Muscle layer of colon (tissue), 2 donors: ENCODE results near the gene TBC1D10B.
A peak's percentile ranks its signal among the peaks of the same experiment; 100 is the strongest.
"Not testable (repeated sequence)": the region's sequence is repeated elsewhere in the genome, so short reads cannot be mapped to it uniquely, and the experiment has no call there.

Source experiments
- H3K27ac ChIP-seq: one replicate; pipeline ENCODE4 v1.7.0; 2013; ENCODE audit warnings: low read depth, mild to moderate bottlenecking, low read length, moderate library complexity
- H3K27me3 ChIP-seq, 2 donors: one replicate each; pipeline ENCODE4 v1.7.0; 2013; ENCODE audit warnings: low read length in 2 of 2, mild to moderate bottlenecking in 2 of 2; ENCODE audit not compliant: insufficient read depth in 2 of 2, control insufficient read depth in 1 of 2
- H3K36me3 ChIP-seq: one replicate; pipeline ENCODE4 v1.7.0; 2013; ENCODE audit warnings: mild to moderate bottlenecking, low read length; ENCODE audit not compliant: insufficient read depth
- H3K4me1 ChIP-seq: one replicate; pipeline ENCODE4 v1.7.0; 2013; ENCODE audit warnings: mild to moderate bottlenecking, low read length; ENCODE audit not compliant: insufficient read depth
- H3K4me3 ChIP-seq, 2 donors: one replicate each; pipeline ENCODE4 v1.7.0; 2013; ENCODE audit warnings: low read length in 2 of 2, low read depth in 1 of 2, mild to moderate bottlenecking in 1 of 2, moderate library complexity in 1 of 2
- H3K9ac ChIP-seq: one replicate; pipeline ENCODE4 v1.7.0; 2013; ENCODE audit warnings: low read length
- H3K9me3 ChIP-seq: one replicate; pipeline ENCODE4 v1.7.0; 2013; ENCODE audit warnings: mild to moderate bottlenecking, low read length
- donor health status: abdominal sarcoma.
- donor health status: Adenocarcinoma of cecum.

The TBC1D10B gene

DNA sequence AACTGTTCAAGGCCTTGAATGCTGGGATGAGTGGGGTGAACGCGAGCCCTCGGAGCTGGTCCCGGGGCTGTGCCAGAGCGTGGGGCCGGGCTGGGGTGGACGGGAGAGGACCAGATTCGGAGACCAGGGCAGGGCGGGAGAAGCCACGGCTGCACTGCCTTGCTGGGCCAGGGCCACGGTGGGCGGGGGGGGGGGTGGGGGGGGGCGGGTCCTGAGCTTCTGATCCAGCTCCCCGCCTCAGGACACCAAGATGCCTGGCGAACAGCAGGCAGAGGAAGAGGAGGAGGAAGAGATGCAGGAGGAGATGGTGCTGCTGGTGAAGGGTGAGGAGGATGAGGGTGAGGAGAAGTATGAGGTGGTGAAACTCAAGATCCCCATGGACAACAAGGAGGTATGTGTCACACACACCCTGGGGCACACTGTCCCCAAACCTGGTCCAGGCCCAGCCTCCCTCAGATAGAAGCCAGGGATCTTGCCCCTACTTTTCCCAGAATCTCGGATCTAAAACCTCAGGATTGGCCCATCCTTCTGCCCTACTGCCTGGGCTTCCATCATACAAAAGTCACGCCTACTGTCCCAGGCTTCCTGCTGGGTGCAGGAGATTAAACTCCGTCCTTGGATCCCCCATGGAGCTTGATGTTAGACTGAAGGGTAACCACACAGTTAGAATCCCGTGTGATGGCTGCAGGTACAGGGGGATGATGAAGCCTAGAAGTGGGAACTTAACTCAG is 37.7 kb upstream of the TBC1D10B start:
- peak overlapping the region; percentile 63 to 74 for H3K4me3 ChIP-seq
- peaks cover 11% of the 10 kb centered on the region for H3K36me3 ChIP-seq
- no peaks in the 10 kb centered on the region for H3K9me3 ChIP-seq
- H3K27ac ChIP-seq: peak overlapping the region; percentile 76
- peaks cover 25% of the 10 kb centered on the region for H3K4me1 ChIP-seq
- H3K27me3 ChIP-seq: no peaks in the 10 kb centered on the region
- peak overlapping the region; percentile 5 for H3K9ac ChIP-seq

DNA sequence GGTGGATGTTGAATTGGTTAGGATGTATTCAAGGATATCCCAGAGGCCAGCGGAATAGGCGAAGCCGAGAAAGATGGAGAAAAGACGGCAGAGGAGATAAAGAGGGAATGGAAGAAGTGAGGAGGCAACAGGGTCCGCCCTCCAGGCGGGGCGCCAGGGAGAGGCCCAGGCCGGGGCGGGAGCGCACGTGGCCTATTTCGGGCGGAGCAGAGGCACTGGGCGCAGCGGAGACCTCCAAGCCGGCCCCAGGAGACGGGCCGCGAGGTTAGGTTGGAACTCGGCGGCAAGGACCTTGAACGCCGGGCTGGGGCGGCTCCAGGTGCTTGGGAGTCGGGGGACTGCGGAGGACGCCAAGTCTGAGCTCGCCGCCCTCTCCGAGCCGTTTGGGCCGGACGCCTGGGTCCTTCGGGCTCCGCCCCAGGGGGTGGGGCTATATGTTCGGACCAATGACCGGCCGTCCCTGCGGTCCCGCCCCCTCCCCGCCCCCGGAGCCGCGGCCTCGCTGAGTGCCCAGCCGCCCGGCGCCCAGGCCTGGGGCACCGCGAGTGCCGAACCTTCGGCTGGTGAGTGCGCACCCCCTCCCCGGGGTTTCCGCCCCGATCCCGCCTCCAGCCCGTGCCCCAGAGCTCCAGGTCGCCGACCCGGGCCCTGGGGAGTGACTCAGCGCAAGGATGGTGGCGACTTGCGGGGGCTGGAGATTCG is 37.0 kb upstream of the TBC1D10B start, which contains the start of gene ZNF771:
Gene ZNF771 (plus strand): TSS at position 505 of the 702 bp plus-strand sequence. CDS start 448 bp downstream, outside the sequence.
- peaks cover 9% of the 10 kb centered on the region for H3K36me3 ChIP-seq
- H3K4me3 ChIP-seq: peak within 1 kb of the TSS; percentile 63 to 74
- peak within 1 kb of the TSS; percentile 82 for H3K9ac ChIP-seq
- H3K9me3 ChIP-seq: no peaks in the 10 kb centered on the region
- peaks cover 25% of the 10 kb centered on the region for H3K4me1 ChIP-seq
- no peaks in the 10 kb centered on the region for H3K27me3 ChIP-seq
- H3K27ac ChIP-seq: peak within 1 kb of the TSS; percentile 89

GRCh38 chr16:30406795-30407101 is 36.5 kb upstream of the TBC1D10B start:
- H3K9me3 ChIP-seq: no peaks in the 10 kb centered on the region
- H3K27me3 ChIP-seq: no peaks in the 10 kb centered on the region
- peaks cover 4% of the 10 kb centered on the region for H3K36me3 ChIP-seq
- peak overlapping the region; percentile 82 for H3K9ac ChIP-seq
- H3K4me1 ChIP-seq: peaks cover 25% of the 10 kb centered on the region
- peak overlapping the region; percentile 63 to 74 for H3K4me3 ChIP-seq
- H3K27ac ChIP-seq: peak overlapping the region; percentile 89

DNA sequence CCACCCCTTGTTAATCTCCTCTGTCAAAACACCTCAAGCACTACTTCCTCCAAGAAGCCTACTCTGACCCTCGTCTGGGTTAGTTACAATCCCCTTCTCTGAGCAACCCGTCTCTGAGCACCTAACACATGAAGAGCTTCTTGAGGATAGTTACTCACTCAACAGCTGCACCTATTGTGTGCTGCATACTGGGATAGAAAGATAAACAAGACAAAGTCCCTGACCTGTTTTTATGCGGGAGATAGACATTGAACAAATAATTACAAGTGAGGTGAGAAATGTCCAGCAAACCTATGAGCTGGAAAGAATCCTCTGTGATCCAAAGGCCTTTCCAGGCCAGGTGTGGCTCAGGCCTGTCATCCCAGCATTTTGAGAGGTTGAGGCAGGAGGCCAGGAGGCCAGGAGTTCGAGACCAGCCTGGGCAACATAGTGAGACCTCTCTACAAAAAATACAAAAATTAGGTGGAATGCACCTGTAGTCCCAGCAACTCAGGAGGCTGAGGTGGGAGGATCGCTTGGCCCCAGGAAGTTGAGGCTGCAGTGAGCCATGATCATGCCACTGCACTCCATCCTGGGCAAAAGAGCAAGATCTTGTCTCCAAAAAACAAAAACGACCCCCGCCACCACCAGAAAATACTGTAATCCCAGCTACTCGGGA is 31.6 kb upstream of the TBC1D10B start:
- Histone ChIP-seq H3K9ac (no peak overlapping the region), H3K4me3 (no peak overlapping the region), H3K27ac (no peak overlapping the region), H3K4me1 (peaks cover 28% of the 10 kb centered on the region), H3K27me3 (no peaks in the 10 kb centered on the region), H3K36me3 (peaks cover 20% of the 10 kb centered on the region), H3K9me3 (no peaks in the 10 kb centered on the region)

DNA sequence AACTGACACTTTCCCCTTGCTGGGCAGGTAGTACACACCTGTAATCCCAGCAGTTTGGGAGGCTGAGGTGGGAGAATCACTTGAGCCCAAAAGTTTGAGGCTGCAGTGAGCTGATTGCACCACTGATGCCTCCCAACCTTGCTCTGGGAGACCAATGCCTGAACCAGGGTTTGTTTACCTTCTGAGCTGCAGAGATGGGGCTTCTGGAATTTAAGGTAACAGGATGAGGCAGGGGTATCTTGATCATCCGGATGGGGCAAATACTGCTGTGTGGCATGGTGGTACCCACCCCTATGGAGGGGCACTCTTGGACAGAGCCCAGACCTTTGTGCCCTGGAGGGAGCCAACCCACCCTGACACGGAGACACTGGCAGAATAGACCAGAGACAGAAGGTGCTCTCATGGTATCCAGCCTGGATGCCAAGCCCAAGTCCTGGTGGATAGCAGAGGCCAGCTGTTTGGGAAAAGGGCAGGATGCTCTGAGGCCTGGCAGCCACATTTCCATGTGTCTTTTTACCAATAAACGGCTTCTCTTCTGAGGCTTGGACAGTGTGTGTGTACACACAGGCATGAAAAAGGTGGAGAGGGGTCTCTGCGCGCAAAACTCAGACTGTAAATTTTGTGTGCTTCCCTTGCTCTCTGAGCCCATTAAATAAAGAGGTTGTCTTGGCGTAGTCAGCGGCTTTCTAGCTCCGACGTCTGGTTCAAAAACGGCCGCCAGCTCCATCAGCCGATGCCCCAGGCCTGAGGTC is 29.3 kb upstream of the TBC1D10B start:
- H3K4me1 ChIP-seq: peaks cover 34% of the 10 kb centered on the region

DNA sequence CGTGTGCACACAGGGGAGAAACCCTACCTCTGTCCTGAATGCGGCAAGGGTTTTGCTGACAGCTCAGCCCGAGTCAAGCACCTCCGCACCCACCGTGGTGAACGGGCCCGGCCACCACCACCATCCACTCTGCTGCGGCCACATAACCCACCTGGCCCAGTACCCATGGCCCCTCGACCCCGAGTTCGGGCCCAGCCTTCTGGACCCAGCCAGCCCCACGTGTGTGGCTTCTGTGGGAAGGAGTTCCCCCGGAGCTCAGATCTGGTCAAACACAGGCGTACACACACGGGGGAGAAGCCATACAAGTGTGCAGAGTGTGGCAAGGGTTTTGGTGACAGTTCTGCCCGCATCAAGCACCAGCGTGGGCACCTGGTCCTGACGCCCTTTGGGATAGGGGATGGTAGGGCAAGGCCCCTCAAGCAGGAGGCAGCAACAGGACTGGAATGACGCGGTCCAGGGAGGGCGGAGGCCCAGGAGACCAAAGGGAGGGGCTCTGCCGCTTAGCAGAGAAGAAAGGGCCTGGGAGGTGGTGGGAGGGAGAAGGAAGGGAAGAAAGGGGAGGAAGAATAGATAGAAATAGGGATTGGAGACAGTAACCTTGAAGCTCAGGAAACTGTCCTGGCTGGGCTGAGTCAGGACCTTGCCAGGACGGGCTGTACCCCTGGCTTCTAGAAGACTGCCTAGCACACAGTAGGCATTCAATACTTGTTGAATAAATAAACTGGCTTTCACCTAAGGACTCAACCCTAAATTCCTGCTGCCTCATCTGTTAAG is 28.6 kb upstream of the TBC1D10B start:
- peaks cover 20% of the 10 kb centered on the region for H3K36me3 ChIP-seq
- H3K9ac ChIP-seq: peak overlapping the region; percentile 77
- H3K27ac ChIP-seq: peak overlapping the region; percentile 96
- peaks cover 41% of the 10 kb centered on the region for H3K4me1 ChIP-seq
- H3K9me3 ChIP-seq: no peaks in the 10 kb centered on the region
- no peak overlapping the region for H3K4me3 ChIP-seq
- no peaks in the 10 kb centered on the region for H3K27me3 ChIP-seq

More for the DNA sequence above, 29.3 kb upstream of the TBC1D10B start:
- Histone ChIP-seq H3K27ac (peak overlapping the region; percentile 96), H3K9ac (peak overlapping the region; percentile 77), H3K36me3 (peaks cover 20% of the 10 kb centered on the region), H3K9me3 (no peaks in the 10 kb centered on the region), H3K27me3 (no peaks in the 10 kb centered on the region), H3K4me3 (peak overlapping the region; percentile 59 to 70)

DNA sequence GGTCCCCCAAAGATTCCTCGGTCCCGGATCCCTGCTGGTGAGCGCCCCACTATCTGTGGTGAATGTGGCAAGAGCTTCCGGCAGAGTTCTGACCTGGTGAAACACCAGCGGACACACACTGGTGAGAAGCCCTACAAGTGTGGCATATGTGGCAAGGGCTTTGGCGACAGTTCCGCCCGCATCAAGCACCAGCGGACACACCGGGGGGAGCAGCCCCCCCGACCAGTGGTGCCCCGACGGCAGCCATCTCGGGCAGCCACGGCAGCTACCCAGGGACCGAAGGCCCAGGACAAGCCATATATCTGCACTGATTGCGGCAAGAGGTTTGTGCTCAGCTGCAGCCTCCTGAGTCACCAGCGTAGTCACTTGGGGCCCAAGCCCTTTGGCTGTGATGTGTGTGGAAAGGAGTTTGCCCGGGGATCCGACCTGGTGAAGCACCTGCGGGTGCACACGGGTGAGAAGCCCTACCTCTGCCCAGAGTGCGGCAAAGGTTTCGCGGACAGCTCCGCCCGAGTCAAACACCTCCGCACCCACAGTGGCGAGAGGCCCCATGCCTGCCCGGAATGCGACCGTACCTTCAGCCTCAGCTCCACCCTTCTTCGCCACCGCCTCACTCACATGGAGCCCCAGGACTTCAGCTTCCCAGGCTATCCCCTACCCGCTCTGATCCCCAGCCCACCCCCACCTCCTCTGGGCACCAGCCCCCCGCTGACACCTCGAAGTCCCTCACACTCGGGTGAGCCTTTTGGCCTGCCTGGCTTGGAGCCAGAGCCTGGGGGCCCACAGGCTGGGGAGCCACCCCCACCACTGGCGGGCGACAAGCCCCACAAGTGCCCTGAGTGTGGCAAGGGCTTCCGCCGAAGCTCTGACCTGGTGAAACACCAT is 27.7 kb upstream of the TBC1D10B start:
- H3K9me3 ChIP-seq: no peaks in the 10 kb centered on the region
- no peak overlapping the region for H3K9ac ChIP-seq
- no peak overlapping the region for H3K4me3 ChIP-seq
- peaks cover 20% of the 10 kb centered on the region for H3K36me3 ChIP-seq
- H3K27me3 ChIP-seq: no peaks in the 10 kb centered on the region
- H3K27ac ChIP-seq: peak overlapping the region; percentile 96
- H3K4me1 ChIP-seq: peaks cover 41% of the 10 kb centered on the region

- peaks cover 20% of the 10 kb centered on the region for H3K36me3 ChIP-seq
- no peaks in the 10 kb centered on the region for H3K27me3 ChIP-seq
- no peaks in the 10 kb centered on the region for H3K9me3 ChIP-seq
- H3K9ac ChIP-seq: no peak overlapping the region
- no peak overlapping the region for H3K4me3 ChIP-seq
- H3K27ac ChIP-seq: no peak overlapping the region
- peaks cover 41% of the 10 kb centered on the region for H3K4me1 ChIP-seq
These were observed 26.8 kb upstream of the TBC1D10B start for GRCh38 chr16:30397056-30397455.

DNA sequence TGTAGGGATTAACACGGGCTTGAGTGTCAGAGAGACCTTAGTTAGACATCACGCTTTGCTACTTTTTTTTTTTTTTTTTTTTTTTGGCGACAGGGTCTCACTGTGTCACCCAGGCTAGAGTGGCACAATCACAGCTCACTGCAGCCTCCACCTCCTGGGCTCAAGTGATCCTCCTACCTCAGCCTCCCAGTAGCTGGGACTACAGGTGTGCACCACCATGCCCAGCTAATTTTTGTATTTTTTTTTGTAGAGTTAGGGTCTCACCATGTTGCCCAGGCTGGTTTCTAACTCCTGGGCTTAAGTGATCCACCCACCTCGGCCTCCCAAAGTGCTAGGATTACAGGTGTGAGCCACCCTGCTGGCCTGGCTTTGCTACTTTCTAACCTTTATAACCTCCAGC is 26.3 kb upstream of the TBC1D10B start:
- Histone ChIP-seq H3K36me3 (peaks cover 20% of the 10 kb centered on the region), H3K4me1 (peaks cover 41% of the 10 kb centered on the region)
- not testable (repeated sequence) for H3K27ac ChIP-seq, H3K4me3 ChIP-seq, H3K9ac ChIP-seq, H3K9me3 ChIP-seq, H3K27me3 ChIP-seq

DNA sequence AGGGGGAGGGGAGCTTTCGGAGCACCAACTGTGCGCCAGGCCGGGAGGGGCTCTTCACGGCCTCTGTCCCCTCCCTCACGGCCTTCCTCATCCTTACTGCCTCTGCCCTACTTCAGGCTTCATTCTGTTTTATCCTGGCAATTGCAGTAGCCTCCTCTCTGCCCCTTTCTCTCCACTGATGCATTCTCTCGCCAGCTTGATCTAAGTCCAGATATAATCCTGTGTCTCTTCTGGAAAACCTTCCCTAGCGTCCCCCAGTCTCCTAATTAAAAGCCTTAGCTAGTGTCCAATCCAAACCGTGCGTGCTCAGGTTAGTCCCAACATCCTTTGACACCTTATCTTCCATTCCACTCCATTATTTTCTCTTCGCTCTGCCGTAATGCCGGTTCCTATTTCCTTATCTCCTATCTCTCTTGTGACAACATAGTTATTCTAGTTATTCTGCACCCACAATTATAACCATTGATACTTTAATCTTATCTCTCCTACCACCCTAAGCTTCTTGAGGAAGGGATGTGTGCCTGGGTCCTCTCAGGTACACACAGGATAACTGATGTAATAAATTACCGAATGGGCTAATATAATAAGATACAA is 25.8 kb upstream of the TBC1D10B start:
- peak overlapping the region; percentile 95 for H3K27ac ChIP-seq
- H3K4me1 ChIP-seq: peaks cover 41% of the 10 kb centered on the region
- H3K9ac ChIP-seq: peak overlapping the region; percentile 23
- no peaks in the 10 kb centered on the region for H3K27me3 ChIP-seq
- peaks cover 20% of the 10 kb centered on the region for H3K36me3 ChIP-seq
- no peaks in the 10 kb centered on the region for H3K9me3 ChIP-seq
- H3K4me3 ChIP-seq: peak overlapping the region; percentile 76 to 99
